IPS DF 4.7 (cell line): ENCODE data around the gene TMEM18.

Experiments
- DNase-seq: peaks from one replicate; pipeline ENCODE4 v3.0.0-alpha.2; 2013; ENCODE audit warnings: low spot score; ENCODE audit errors: extremely low read depth

The TMEM18 gene

DNA sequence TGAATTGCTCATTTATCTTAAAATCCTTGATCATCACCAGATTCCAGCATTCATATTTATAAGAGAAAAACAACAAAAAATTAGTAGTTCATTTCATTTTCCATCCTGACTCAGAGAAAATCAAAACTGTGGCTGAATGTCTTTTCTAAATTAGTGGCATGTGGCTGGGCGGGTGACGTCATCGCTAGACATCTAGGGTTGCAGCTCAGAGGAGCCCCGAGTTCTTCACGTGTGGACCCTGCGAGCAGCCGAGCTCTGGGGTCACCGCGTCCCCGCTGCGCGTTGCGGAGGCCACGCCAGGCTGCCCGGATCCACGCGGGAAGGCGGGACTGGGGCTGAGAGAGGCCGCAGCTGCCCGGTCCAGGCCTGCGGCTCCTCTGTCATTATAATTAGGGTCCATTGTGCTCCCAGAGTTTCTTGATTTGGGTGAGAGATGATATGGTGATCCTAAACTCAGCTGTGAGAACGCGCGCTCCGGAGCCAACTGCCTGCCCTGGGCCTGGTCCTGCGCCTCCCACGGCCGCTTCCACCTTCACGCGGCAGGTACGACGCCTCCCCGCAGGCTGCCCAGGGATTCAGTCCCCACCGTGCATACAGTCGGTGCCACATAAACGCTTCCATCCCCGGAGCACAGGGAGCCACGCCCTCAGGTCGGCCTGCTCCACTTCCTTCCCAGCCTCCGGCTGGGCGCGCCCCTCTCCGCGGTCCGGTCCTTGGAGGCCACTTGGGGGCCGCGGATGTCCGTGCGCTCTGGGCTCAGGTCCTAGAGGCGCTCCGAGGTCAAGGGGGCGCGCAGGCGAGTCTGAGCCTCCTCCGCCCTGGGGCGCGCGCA, 56.5 kb downstream of the TMEM18 start:
- no peak for DNase-seq

- no peak for DNase-seq
Measured at GRCh38 chr2:620004-620403, 57.2 kb downstream of the TMEM18 start.

- DNase-seq: no peak
Measured at GRCh38 chr2:618422-618990, 58.7 kb downstream of the TMEM18 start.

DNA sequence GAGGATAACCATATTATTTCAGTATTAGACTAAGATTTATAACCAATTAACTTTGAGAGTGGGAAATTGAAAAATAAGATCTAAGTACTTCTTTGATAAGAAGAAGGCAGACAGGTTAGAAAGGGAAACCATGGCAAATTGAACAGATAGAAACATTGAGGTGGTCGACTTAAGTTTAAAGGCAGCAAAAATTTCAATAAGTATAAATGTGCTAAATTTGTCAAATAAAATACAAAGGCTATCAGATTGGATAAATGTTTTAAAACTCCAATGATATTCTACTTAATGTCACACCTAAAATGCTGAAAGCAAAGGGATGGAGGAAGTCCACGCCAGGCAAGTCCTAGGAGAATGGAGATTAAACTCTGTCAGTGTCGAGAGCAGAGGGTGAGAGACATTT, 59.2 kb downstream of the TMEM18 start:
- no peak for DNase-seq
